CD1c-positive myeloid dendritic cell (primary cell): ENCODE data around the gene PTPRT.
"Not testable (repeated sequence)": the region's sequence is repeated elsewhere in the genome, so short reads cannot be mapped to it uniquely, and the experiment has no call there.

Experiments used
- DNase-seq: peaks from one replicate; pipeline ENCODE4 v3.0.0-alpha.2; 2016; ENCODE audit errors: extremely low spot score

Gene PTPRT

DNA sequence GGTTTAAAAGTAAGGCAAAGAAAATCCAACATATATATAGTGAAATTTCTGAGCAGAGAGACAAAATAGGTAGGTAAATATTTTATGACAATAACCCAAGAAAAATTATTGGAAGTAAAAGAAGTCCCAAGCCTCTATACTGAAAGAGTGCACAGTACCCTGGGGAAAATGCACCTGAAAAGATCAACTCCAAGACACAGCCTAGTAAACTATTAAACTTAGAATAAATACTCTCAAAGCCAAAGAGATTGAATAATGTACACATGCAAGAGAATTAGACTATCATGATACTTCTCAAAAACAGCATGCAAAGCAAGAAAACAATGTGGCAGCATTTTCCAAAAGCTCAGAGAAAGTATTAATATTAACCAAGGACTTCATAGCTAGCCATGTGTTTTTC lies 894.7 kb downstream of the PTPRT start:
- DNase-seq, result no peak

DNA sequence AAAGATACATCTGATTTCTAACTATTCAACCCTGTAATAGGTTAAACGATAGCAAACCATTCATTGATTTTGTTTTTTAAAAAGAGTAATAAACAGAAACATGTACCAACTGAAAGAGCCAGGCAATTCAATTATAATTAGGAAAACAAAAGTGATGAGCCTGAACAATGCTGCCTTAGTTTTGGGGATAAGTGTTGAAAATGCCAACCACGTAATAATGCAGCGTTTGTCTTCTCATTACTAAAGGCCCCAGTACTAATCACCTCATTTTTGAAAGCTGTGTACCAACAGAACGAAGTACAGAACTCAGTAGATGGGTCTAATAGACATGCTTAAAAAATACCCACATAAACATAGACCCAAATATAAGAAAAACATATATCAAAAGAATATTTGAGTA lies 907.9 kb downstream of the PTPRT start:
- no peak for DNase-seq

DNA sequence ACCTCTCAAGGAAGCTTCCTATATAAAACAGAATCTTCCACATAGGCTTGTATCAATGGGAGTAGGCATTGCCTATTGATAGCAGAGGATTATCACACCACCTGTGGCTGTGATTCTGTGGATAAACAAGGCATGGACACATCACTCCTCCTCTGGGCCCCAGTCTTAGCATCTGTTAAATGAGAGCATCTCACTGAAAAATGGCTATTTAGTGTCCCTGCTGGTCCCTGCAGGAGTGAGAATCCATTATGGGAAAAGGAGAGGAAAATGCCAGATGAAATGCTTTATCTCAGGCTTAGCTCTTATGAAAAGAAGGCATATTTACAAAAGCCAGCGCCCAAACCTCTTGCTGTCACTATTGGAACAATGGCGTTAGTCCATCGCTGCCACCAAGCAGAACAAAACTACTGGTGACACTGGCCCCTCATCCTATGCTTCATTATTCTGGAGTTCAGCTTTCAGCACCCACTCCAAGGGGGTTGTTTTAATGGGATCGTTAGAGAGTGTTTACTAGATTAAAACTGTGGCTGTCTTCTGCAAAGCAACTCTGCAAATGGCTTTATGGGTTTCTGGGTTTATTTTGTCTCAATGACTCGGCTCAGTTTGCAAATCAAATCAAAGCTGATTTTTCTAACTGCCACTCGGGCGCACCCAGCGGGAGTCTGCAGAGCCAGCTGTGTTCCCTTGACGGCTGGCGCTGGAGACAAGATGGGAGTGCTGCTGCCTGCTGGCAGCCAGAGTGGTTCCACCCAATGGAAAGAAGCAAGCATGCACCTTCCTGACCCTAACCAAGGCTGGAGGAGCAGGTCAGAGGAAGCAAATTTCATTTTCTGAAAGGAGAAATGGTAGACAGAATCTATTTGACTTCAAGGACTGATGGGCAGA lies 912.7 kb downstream of the PTPRT start:
- no peak for DNase-seq

DNA sequence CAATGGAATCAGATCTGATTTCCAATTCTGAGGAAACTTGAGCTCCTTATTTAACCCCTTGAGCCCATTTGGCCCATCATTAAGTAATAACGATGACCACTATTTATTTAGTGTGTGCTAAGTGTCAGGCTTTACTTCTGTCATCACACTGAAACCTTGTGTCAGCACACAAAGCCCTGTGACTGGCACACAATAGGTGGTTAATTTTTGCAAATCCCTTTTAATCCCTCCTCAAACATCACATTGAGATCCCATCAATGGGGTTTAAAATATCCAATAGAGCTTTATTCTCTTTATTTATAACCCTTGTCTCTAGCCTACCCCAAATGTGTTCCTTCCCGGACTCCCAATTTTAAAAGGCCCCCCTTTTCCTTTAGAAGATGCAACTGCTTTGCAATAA lies 914.7 kb downstream of the PTPRT start:
- no peak for DNase-seq

DNA sequence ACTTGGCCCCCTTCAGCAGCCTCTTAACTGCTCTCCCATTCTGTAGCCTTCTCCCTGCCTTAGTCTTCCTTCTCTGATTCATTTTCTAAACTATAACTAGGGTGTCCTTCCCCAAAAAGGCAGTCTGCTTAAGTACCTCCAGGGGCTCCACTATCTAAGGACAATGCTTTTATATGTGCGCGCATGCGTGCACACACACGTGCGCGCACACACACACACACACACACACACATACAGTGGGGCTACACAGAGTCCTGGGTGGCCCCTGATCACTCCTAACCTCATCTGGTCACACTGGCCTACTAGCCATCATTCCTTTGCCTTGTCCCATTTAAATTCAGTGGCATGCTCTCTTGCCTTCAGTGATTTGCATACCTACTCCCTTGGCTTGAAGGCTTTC lies 917.2 kb downstream of the PTPRT start:
- DNase-seq, result no peak

DNA sequence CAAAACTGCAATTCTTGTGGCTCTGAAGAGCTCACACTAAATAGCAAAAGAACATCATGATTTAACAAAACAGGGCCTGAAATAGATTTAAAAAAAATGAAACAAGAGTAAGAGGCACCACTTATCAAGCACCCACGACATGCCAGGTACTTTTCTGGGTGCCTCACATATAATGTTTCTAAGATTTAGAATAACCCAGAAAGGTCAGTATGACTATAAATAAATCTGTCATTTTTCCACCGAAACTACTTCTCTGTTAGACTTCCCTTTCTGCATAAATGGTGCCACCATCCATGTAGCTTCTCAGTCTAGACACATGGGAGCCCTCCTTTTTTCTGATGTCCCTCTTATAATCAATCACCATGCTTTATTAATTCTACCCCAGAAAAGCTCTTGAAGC lies 919.2 kb downstream of the PTPRT start:
- no peak for DNase-seq

DNA sequence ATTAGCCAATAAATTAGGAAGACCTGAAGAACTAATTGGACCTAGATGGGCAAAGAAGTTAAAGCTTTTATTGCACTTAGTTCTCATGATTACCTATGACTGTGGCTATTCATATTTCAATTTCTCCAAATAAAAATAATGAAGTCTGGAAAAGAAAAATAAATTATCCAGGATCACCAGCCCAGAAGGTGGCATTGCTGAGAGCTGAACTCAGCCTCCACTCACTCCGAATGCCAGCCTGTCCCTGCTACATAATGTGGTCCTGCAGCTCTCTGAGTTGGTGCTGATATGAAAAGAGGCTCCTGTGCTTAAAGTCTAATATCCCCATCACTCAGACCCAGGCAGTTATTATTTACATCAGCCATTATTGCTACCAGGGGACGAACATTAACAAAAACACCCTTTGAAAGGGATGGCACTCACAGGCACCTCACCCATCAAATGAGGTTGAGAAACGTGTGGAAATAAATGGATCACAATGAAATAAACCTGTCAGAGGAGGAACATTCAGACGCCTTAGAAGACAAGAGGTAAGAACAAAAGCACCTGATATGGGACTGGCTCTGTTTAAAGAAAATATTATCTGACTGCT lies 921.8 kb downstream of the PTPRT start:
- DNase-seq, result no peak

DNA sequence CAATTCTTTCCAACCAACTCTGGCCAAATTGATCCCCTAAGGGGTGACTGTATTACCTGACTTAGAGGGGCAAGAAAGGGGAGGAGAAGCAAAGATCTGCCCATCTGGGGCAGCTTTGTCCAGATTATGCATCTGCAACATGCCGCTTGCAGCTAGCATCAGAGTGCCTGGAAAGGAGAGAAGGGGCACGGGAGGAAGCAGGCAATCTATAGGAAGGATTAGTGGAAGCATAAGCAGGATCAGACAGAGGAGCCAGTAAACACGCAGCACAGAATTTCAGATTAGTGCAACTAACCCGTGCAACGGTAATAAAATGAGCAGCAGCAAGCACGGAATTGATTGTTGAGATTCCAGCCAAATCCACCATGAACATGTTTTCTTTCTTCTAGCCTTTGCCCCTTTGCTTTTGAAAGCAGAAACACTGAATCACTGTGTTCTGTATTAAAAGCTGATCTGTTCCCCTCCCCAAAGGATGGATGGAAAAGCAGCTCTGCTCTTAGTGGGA lies 927.9 kb downstream of the PTPRT start:
- DNase-seq, result no peak

DNA sequence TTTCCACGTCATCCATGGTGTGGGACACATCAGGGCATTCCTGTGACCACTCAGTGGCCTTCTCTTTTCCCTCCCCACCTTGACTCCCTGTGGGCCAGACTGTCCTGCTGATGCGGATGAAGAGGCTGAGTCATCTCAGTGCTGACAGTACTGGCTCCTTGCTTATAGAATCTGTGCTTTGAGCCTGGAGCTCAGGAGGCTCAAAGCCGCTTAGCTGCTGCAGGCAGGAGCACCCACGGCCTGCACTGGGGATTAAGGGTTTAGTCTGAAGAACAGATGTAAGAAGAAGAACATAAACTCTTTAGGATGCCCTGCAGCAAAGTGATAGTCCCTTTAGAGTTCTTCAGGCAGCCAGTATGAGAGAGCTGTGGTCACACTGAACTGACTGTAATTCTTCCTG lies 929.5 kb downstream of the PTPRT start:
- DNase-seq, result no peak

DNA sequence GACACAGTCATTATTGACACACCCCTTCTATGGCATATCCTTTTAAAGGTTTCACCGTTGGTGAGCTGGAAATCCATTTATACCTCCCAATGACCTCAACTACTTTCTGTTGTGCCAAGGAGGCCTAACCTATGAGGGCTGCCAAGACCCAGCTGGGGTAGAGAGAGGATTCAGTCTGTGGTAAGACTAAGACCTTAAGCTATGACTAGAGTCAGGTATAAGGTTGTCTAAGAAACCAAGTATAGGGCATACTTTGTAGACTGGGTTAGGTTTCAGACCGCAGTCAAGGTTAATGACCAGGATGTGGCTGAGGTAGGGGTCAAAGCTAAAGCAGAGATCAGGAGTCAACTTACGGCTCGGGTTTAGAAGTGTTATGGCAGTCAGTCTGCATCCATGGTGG lies 930.3 kb downstream of the PTPRT start:
- DNase-seq, result no peak

DNA sequence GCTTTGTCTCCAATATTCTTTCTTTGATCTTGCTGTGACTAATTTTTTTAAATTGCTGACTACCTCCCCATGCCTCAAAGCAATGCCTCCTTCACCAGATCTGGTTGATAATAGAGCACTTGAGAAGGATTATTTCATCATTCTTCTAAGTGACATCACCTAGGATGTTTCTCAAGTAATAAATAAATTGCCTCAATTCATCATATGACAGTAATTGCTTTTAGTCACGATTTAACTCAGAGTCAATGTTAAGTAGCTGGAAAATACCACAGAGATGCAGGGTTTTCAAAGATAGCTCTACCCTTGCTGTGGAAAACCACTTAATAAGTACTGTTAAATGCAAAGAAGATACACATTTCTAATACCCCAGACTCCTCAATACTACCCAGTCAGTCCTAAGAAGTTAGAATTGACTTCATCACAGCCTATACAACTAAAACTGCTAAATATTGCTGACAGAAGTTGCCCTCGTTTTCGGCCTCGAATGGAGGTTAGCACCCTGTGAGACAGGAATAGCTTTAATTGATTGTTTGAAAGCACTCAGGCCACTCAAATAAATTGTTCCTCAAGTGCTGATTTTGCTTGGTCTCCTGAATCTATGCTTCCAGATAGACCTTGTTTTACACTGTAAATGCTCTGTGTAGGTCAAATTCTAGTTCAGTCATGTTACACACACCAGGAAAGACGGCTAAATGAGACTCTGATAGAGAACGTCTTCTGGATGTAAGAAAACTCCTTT lies 931.0 kb downstream of the PTPRT start:
- DNase-seq, result no peak

DNA sequence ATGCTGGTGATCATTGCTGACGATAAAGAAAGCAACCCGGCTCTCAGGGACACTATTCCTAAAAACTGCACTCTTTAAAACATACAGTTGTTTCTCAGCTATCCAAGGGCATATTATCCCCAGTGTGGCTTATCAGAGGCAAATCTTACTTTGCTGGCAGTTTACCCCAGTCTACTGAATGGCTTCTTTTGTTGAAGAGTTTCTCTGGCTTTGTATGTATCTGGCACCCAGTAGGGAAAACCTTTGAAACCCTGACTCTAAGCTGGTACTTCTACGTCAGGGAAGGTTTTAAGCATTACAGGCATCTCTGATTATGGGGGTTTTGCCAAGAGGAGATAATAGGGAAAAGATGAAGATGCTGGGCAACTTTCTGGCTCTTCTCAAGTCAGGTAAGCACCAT lies 933.9 kb downstream of the PTPRT start:
- DNase-seq, result no peak

DNA sequence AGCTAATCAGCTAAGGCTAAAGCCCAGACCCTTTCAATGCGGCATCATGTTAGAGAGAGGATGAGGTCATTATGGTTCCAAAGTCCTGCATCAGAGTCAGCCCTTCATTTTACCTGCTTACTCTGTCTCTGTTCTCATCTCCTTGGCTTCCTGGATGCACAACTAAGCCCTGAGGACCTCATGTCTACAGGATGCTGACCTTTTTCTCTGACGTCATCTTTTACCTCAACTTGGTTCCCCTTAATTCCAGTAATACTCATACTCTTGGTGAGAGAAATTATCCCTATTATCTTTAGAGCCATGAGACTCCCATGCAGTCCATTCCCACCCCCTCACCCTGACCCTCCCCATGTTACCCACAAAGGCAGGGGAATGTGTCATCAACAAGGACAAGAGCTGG lies 935.0 kb downstream of the PTPRT start:
- no peak for DNase-seq

DNA sequence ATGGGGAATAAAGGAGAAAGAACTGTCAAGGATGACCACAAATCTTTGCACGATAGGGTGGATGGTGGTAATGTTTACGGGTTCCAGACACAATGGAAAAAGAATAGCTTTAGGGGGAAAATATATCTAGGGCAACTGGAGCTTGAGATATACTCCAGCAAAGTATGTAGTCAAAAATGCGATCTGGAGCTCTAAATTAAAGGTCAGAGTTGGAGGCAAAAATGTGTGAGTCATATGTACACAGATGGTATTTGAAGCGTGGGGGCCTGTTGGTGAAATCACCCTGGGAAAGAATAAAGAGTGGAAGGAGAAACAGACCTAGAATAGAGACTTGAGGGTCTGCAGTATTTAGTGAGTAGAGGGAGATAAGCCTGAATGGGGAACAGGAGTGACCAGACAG lies 937.6 kb downstream of the PTPRT start:
- no peak for DNase-seq

DNA sequence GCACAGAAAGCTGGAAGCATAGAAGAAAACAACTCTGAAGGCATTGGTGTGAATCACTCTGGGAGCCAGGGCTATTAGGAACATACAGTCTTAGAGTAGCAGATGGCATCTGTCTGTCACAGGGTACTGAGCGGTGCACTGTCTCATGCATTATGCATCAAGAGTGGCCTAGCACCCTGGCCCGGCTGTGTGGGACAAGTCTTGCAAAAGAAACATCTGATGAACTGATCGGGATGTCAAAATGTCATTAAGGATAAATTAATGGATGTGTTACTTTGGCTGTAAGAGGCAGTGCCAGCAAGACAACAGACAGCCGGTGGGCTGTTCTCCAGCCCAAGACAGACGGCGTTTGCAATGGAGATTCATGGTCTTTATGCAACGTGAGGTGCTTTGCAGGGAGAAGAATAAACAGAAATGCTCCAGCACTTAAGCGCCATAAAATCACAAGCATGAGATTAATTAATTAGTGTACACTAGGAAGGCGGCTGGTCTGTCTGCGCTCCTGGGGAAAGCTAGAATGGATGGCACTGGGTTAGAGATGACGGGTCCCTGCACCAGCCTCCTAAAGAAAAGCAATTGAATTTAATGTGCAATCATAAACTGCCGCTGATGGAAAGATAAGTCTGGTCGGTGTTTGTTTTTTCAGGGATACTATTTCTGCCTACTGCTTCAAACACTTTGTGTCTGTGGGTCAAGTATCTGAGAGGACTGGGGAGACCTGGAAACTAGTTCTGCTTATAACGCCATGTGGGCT lies 970.9 kb downstream of the PTPRT start:
- DNase-seq, result no peak

DNA sequence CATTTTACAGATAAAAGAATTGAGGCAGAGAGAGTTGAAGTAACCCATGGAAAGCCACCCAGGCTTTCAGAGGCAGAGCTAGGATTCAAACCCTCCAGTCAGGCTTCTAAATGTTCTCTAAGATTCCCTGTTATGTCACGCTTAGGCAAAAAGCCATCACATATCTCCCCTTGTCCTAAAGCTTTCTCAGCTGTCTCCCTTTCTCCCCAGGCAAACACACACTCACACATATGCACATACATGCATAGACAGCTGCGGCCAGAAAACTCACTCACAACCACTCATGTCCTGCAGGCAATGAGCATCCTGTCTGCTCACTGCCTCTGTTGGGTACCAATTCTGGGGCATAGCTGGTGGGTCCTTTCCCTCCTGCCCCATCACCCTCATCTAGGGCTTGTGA lies 975.6 kb downstream of the PTPRT start:
- DNase-seq, result no peak

DNA sequence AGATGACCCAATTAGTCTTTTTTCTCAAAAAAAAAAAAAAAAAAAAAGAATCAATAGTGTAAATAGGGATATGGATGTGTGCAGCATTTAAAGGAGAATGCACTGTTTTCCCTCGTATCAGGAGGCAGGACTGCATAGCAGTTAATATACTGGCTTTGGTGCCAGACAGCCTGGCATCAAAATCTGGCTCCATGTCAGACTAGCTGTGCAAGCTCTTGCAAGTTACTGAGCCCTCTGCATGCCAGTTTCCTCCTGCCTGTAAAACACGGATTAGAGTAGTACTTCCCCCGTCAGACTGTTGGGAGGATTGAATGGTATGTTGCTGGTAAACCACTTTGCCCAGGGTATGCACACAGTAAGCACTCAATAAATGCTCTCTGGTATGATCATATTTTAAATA lies 977.3 kb downstream of the PTPRT start:
- no peak for DNase-seq

DNA sequence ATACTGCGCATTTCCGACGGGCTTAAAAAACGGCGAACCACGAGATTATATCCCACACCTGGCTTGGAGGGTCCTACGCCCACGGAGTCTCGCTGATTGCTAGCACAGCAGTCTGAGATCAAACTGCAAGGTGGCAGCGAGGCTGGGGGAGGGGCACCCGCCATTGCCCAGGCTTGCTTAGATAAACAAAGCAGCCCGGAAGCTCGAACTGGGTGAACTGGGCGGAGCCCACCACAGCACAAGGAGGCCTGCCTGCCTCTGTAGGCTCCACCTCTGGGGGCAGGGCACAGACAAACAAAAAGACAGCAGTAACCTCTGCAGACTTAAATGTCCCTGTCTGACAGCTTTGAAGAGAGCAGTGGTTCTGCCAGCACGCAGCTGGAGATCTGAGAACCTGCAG lies 983.1 kb downstream of the PTPRT start:
- DNase-seq, result not testable (repeated sequence)

DNA sequence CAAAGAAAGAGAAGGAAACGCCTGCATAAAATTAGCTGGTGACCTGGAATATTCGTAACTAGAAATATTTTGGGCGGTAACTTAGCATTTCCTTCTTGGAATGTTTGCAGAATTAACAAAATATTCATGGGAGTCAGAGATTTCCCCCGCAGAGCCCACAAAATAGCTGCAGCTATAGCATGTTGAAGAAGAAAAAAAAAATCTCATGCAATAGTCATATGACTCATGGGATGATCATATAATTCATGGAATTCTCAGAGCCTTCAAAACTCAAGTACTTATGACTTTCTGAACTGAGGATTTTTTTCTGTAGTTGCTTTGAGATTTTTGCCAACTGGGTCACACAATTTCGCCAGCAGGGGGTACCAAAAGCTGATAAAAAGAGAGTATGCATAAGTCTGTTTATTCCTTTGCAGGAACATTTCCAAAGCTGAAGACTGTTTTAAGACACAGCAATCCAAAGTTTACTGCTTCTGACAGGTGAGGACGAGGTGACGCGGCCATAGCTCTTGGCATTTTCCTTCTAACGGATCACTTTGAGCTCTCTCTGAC lies 985.5 kb downstream of the PTPRT start:
- peak; percentile 28 for DNase-seq

DNA sequence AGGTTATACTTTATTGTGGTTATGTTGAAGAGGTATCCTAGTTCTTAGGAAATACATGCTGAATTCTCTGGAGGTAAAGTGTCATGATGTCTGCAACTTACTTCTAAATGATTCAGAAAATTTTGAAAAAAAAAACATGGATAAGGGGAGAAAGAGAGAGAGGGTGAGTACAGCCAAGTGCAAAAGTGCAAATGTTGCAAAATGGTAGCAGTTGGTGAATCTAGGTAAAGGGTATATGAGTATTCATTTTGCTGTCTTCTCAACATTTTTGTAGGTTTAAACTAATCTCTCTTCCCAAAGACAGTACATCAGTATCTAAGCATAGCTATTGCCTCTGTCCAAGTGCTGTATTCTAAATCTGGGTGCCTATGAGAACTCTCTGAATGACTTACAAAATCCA lies 992.1 kb downstream of the PTPRT start:
- DNase-seq, result no peak

DNA sequence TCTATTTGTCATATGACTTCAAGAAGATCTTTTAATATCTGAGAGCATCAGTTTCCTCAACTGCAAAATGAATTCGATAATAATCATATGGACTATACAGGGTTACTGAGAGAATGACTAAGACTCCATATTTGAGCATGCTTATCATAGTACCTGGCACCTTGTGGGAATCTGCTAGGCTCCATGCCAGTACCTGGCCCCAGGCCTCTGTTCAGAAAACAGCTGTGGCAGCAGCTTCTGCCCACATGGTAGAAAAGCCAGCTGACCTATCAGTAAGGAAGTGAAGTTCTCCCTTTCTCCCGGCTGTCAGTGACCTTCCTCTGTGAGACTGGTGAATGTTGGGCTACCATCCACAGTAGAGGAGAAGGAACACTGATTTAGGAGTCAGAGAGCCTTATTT lies 996.6 kb downstream of the PTPRT start:
- DNase-seq, result no peak

DNA sequence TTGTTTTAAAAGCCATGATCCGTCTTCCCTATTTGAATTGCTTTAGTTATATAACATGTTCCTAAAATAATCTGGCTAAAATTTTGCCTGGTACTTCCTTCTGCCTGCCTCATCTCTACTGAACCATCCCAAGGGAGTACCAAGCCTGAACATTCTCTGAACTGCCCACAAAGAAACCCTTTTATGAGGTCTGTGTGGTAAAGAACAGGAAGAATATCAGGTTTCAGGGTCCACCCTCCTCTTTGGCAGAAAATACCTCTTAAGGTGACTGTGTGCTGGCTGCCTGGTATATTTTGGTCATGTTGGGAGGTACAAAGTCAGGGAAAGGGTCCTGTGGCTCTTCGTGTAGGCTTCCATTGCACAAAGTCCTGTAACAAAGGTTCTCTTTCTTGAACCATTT lies 997.4 kb downstream of the PTPRT start:
- DNase-seq, result no peak
